ENCODE measurements around the gene RNGTT.
A peak's percentile ranks its signal among the peaks of the same experiment; 100 is the strongest.

RNGTT gene

DNA sequence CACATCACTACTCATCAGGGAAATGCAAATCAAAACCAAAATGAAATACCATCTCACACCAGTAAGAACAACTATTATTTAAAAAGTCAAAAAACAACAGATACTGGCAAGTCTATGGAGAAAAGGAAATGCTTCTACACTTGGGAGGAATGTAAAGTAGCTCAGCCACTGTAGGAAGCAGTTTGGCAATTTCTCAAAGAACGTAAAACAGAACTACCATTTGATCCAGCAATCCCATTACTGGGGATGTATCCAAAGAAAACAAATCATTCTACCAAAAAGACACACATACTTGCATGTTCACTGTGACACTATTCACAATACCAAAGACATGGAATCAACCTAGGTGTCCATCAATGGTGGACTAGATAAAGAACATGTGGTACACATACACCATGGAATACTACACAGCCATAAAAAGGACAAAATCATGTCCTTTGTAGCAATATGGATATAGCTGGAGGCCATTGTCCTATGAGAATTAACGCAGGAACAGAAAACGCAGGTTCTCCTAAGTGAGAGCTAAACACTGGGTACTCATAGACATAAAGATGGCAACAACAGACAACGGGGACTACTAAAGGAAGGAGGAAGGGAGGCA lies 260.4 kb downstream of the RNGTT start:
- no peak for TF ChIP-seq POLR2A (IDR thresholded peaks at IDR 0.05; ENCODE audit: low read depth, low read length)
- DNase-seq (ENCODE audit: insufficient read length, low spot score), result no peak
- FAIRE-seq, result peak; percentile 45

- TF ChIP-seq POLR2A (IDR thresholded peaks at IDR 0.05; ENCODE audit: low read depth, low read length), result no peak
- DNase-seq (ENCODE audit: insufficient read length, low spot score) (no peak), FAIRE-seq (no peak)
Measured at GRCh38 chr6:88698661-88699060, 264.8 kb downstream of the RNGTT start.

- DNase-seq (ENCODE audit: insufficient read length, low spot score) (no peak), FAIRE-seq (no peak)
- TF ChIP-seq POLR2A (IDR thresholded peaks at IDR 0.05; ENCODE audit: low read depth, low read length), result no peak
Measured at GRCh38 chr6:88695937-88696336, 267.5 kb downstream of the RNGTT start.

DNA sequence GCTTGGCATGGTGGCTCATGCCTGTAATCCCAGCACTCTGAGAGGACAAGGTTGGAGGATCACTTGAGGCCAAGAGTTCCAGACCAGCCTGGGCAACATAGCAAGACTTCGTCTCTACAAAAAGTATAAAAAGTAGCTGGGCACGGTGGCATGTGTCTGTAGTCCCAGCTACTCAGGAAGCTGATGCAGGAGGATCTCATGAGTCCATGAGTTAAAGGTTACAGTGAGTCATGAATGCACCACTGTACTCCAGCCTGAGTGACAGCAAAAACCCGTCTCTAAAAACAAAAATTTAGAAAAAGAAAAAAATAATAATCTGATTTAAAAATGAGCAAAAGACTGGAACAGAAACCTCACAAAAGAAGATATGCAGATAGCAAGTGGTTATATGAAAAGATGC lies 279.7 kb downstream of the RNGTT start:
- FAIRE-seq (no peak), DNase-seq (ENCODE audit: insufficient read length, low spot score) (no peak)
- TF ChIP-seq POLR2A (IDR thresholded peaks at IDR 0.05; ENCODE audit: low read depth, low read length), result no peak

GRCh38 chr6:88680654-88681053 lies 282.8 kb downstream of the RNGTT start:
- DNase-seq (ENCODE audit: insufficient read length, low spot score), result no peak
- TF ChIP-seq POLR2A (IDR thresholded peaks at IDR 0.05; ENCODE audit: low read depth, low read length), result no peak
- FAIRE-seq, result no peak

DNA sequence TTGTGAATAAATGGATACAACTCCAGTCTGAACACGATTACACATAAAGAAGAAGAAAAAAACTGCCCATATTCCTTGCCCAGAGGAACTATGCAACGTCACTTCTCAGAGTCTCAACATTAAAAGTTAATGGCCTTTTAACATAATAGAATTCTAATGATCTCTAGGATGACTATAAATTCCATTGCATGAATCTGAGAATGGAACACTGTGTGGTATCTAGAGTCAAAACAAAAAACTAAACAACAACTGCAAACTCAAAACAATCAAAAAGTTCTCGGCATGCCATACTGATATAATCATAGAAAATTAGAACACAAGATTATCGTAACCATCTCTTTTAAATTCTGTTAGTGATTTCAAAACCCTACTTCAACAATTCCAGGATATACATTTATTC lies 283.6 kb downstream of the RNGTT start:
- no peak for DNase-seq (ENCODE audit: insufficient read length, low spot score)
- no peak for TF ChIP-seq POLR2A (IDR thresholded peaks at IDR 0.05; ENCODE audit: low read depth, low read length)
- no peak for FAIRE-seq

DNA sequence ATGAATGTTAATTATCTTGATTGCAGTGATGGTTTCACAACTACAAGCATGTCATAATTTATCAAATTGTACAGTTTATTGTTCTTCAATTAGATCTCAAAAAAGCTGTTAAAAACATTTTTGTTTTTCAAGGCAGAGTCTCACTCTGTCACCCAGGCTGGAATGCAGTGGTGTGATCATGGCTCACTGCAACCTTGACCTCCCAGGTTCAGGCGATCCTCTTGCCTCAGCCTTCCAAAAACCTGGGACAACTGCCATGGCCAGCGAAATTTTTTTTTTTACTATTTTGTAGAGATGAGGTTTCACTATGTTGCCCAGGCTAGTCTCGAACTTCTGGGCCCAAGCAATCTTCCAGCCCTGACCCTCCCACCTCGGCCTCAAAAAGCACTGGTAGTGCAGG lies 286.1 kb downstream of the RNGTT start:
- FAIRE-seq (no peak), DNase-seq (ENCODE audit: insufficient read length, low spot score) (no peak)
- no peak for TF ChIP-seq POLR2A (IDR thresholded peaks at IDR 0.05; ENCODE audit: low read depth, low read length)

DNA sequence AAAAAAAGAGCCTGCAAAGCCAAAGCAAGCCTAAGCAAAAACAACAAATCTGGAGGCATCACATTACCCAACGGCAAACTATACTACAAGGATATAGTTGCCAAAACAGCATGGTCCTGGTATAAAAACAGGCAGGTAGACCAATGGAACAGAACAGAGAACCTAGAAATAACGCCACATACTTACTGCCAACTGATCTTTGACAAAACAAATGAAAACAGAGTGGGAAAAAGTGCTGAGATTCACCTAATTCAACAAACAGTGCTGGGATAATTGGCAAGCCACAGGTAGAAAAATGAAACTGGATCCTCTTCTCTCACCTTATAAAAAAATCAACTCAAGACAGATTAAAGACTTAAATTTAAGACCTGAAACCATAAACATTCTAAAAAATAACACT lies 291.8 kb downstream of the RNGTT start:
- FAIRE-seq (no peak), DNase-seq (ENCODE audit: insufficient read length, low spot score) (no peak)
- no peak for TF ChIP-seq POLR2A (IDR thresholded peaks at IDR 0.05; ENCODE audit: low read depth, low read length)

DNA sequence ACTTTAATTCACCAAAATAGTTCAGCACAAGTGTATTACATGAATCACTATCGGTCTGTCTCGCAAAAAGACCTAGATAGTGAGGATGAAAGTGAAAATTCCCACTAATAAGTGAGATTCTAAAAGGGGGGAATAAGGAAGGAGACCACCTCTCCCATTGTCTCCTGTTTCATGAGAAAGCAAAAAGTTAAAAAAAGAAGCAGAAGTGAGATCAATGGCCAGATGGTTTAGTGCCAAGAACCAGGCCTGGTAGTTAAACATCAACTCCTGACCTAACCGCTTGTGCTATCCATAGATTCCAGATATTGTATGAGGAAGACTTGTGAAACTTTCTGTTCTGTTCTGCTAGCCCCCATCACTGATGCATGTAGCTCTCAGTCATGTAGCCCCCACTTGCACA lies 293.0 kb downstream of the RNGTT start:
- no peak for TF ChIP-seq POLR2A (IDR thresholded peaks at IDR 0.05; ENCODE audit: low read depth, low read length)
- FAIRE-seq (no peak), DNase-seq (ENCODE audit: insufficient read length, low spot score) (no peak)

DNA sequence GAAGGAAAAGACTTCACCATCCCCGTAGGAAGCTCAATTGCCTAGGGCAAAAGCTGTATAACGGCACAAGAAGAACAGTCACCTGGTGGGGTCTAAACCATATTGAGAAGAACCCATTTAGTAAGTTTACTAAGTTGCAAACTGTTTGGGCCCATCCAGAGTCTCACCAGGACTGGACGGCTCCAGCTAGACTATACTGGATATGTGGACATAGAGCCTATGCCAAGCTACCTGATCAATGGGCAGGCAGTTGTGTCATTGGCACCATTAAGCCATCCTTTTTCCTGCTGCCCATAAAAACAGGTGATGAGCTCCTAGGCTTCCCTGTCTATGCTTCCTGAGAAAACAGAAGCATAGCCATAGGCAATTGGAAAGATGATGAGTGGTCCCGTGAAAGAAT lies 293.9 kb downstream of the RNGTT start:
- DNase-seq (ENCODE audit: insufficient read length, low spot score) (no peak), FAIRE-seq (no peak)
- TF ChIP-seq POLR2A (IDR thresholded peaks at IDR 0.05; ENCODE audit: low read depth, low read length), result no peak

- TF ChIP-seq POLR2A (IDR thresholded peaks at IDR 0.05; ENCODE audit: low read depth, low read length), result no peak
- no peak for DNase-seq (ENCODE audit: insufficient read length, low spot score)
- no peak for FAIRE-seq
Measured at GRCh38 chr6:88666901-88667300, 296.5 kb downstream of the RNGTT start.

DNA sequence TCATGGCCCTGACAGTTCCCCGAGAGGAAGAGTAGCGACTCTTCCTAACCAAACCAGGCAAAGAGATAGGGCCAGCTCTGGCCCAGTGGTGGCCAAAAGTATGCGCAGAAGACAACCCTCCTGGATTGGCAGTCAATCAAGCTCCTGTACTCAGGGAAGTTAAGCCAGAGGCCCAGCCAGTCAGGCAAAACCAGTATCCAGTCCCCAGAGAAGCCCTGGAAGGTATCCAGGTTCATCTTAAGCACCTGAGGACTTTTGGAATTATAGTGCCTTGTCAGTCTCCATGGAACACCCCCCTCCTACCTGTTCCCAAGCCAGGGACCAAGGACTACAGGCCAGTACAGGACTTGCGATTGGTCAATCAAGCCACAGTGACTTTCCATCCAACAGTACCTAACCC lies 298.3 kb downstream of the RNGTT start:
- FAIRE-seq (no peak), DNase-seq (ENCODE audit: insufficient read length, low spot score) (no peak)
- no peak for TF ChIP-seq POLR2A (IDR thresholded peaks at IDR 0.05; ENCODE audit: low read depth, low read length)

DNA sequence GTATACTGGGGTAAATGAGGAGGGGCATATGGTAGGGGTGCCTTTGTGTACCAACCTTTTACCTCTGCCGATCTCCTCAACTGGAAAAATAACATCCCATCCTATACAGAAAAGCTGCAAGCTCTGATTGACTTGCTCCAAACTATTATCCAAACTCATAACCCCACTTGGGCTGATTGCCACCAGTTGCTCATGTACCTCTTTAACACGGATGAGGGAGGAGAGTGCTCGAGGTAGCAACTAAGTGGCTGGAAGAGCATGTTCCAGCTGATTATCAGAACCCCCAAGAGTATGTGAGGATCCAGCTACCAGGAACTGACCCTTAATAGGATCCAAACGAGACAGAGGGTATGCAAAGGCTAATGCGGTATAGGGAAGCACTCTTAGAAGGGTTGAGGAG lies 299.6 kb downstream of the RNGTT start:
- DNase-seq (ENCODE audit: insufficient read length, low spot score) (no peak), FAIRE-seq (no peak)
- no peak for TF ChIP-seq POLR2A (IDR thresholded peaks at IDR 0.05; ENCODE audit: low read depth, low read length)

GRCh38 chr6:88662653-88663174 lies 300.7 kb downstream of the RNGTT start:
- TF ChIP-seq POLR2A (IDR thresholded peaks at IDR 0.05; ENCODE audit: low read depth, low read length), result no peak
- DNase-seq (ENCODE audit: insufficient read length, low spot score), result no peak
- no peak for FAIRE-seq

- no peak for FAIRE-seq
- no peak for DNase-seq (ENCODE audit: insufficient read length, low spot score)
- TF ChIP-seq POLR2A (IDR thresholded peaks at IDR 0.05; ENCODE audit: low read depth, low read length), result no peak
Measured at GRCh38 chr6:88662163-88662580, 301.2 kb downstream of the RNGTT start.

DNA sequence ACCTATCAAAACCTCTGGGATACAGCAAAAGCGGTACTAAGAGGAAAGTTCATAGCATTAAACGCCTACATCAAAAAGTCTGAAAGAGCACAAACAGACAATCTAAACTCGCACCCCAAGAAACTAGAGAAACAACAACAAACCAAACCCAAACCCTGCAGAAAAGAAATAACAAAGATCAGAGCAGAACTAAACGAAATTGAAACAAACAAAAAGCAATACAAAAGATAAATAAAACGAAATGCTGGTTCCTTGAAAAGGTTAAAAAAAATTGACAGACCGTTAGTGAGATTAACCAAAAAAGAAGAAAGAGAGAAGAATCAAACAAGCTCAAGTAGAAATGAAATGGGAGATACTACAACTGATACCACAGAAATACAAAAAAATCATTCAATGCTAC lies 302.3 kb downstream of the RNGTT start:
- no peak for TF ChIP-seq POLR2A (IDR thresholded peaks at IDR 0.05; ENCODE audit: low read depth, low read length)
- DNase-seq (ENCODE audit: insufficient read length, low spot score) (no peak), FAIRE-seq (no peak)

Measured in H54 (cell line).